Activated T-cell treated with anti-CD3 and anti-CD28 coated beads, Interleukin-2, amount 50 U/mL, for 48 hours (primary cell): Measurements from ENCODE around the gene ADD2.
"Not testable (repeated sequence)": the region's sequence is repeated elsewhere in the genome, so short reads cannot be mapped to it uniquely, and the experiment has no call there.

Experiments used
- DNase-seq, 2 experiments: peaks; one replicate each; pipeline ENCODE4 v3.0.0-alpha.2; 2020

ADD2 gene

GRCh38 chr2:70670202-70670601, 97.8 kb downstream of the ADD2 start:
- no peak for DNase-seq

- no peak for DNase-seq
Measured at GRCh38 chr2:70668911-70669310, 99.1 kb downstream of the ADD2 start.

- no peak for DNase-seq
Measured at GRCh38 chr2:70668432-70668831, 99.6 kb downstream of the ADD2 start.

- DNase-seq = peak in 1 of 2 experiments; percentile 34
Measured at GRCh38 chr2:70664525-70664924, 103.5 kb downstream of the ADD2 start.

- no peak for DNase-seq
Measured at GRCh38 chr2:70663411-70663810, 104.6 kb downstream of the ADD2 start.

- DNase-seq = peak in 1 of 2 experiments; percentile 7
Measured at GRCh38 chr2:70659551-70659950, 108.4 kb downstream of the ADD2 start.

- DNase-seq = peak in 1 of 2 experiments; percentile 1
Measured at GRCh38 chr2:70658476-70658875, 109.5 kb downstream of the ADD2 start.

GRCh38 chr2:70657246-70657645, 110.8 kb downstream of the ADD2 start:
- peak in 1 of 2 experiments; percentile 14 for DNase-seq

- peak; percentile 33 to 40 for DNase-seq
Measured at GRCh38 chr2:70656421-70657010, 111.5 kb downstream of the ADD2 start.

GRCh38 chr2:70655786-70656185, 112.2 kb downstream of the ADD2 start:
- no peak for DNase-seq

- DNase-seq = not testable (repeated sequence)
Measured at GRCh38 chr2:70655211-70655610, 112.8 kb downstream of the ADD2 start.

GRCh38 chr2:70651727-70652126, 116.3 kb downstream of the ADD2 start:
- no peak for DNase-seq

GRCh38 chr2:70651014-70651413, 117.0 kb downstream of the ADD2 start:
- DNase-seq = no peak

- DNase-seq = no peak
Measured at GRCh38 chr2:70648961-70649360, 119.0 kb downstream of the ADD2 start.

GRCh38 chr2:70647873-70648481, 120.0 kb downstream of the ADD2 start:
- peak; percentile 85 to 86 for DNase-seq

- DNase-seq = no peak
Measured at GRCh38 chr2:70646420-70646818, 121.6 kb downstream of the ADD2 start.

GRCh38 chr2:70645733-70646419, 122.1 kb downstream of the ADD2 start:
- DNase-seq = no peak

GRCh38 chr2:70643715-70644114, 124.3 kb downstream of the ADD2 start:
- DNase-seq = peak in 1 of 2 experiments; percentile 48

- no peak for DNase-seq
Measured at GRCh38 chr2:70641263-70641784, 126.7 kb downstream of the ADD2 start.

- DNase-seq = no peak
Measured at GRCh38 chr2:70639841-70640436, 128.1 kb downstream of the ADD2 start.

- DNase-seq = no peak
Measured at GRCh38 chr2:70638561-70638960, 129.4 kb downstream of the ADD2 start.

- DNase-seq = no peak
Measured at GRCh38 chr2:70633508-70633907, 134.5 kb downstream of the ADD2 start.

GRCh38 chr2:70632966-70633365, 135.0 kb downstream of the ADD2 start:
- DNase-seq = no peak

- no peak for DNase-seq
Measured at GRCh38 chr2:70632388-70632787, 135.6 kb downstream of the ADD2 start.
